H9 (cell line): ENCODE data around the gene RAP1GAP. TPM values are rescaled to one million over a fixed set of nuclear protein-coding genes. Genes with fewer than 3 reads are reported as not detected.

Experiments used
- DNase-seq: peaks from one replicate; pipeline ENCODE4 v3.0.0-alpha.2; 2017
- H2AFZ ChIP-seq: one replicate; pipeline ENCODE4 v1.6.1; 2013; ENCODE audit warnings: mild to moderate bottlenecking, low read length, control low read depth, moderate library complexity
- H2AK5ac ChIP-seq: 2 replicates; pipeline ENCODE4 v1.6.1; 2013; ENCODE audit warnings: low read length, control low read depth, mixed read lengths; ENCODE audit not compliant: insufficient read length
- H2BK120ac ChIP-seq: one replicate; pipeline ENCODE4 v1.6.1; 2013; ENCODE audit warnings: low read depth, mild to moderate bottlenecking, low read length, control low read depth, inconsistent platforms; ENCODE audit not compliant: poor library complexity, severe bottlenecking
- H2BK12ac ChIP-seq: 2 replicates; pipeline ENCODE4 v1.6.1; 2013; ENCODE audit warnings: low read length, control low read depth, mixed read lengths, low read depth; ENCODE audit not compliant: insufficient read length
- H2BK15ac ChIP-seq: 2 replicates; pipeline ENCODE4 v1.6.1; 2013; ENCODE audit warnings: low read depth, low read length, control low read depth
- H2BK20ac ChIP-seq: one replicate; pipeline ENCODE4 v1.6.1; 2013; ENCODE audit warnings: low read depth, mild to moderate bottlenecking, low read length, control low read depth, inconsistent platforms; ENCODE audit not compliant: poor library complexity, severe bottlenecking
- H2BK5ac ChIP-seq: 2 replicates; pipeline ENCODE4 v1.6.1; 2013; ENCODE audit warnings: low read length, control low read depth, mixed read lengths; ENCODE audit not compliant: insufficient read length
- H3K14ac ChIP-seq: 2 replicates; pipeline ENCODE4 v1.6.1; 2013; ENCODE audit warnings: low read length, control low read depth; ENCODE audit not compliant: insufficient read depth
- H3K18ac ChIP-seq: 2 replicates; pipeline ENCODE4 v1.6.1; 2013; ENCODE audit warnings: low read depth, mild to moderate bottlenecking, mixed read lengths, low read length, control low read depth; ENCODE audit not compliant: insufficient read length
- H3K23ac ChIP-seq: 2 replicates; pipeline ENCODE4 v1.6.1; 2013; ENCODE audit warnings: low read length, control low read depth, mixed read lengths, low read depth; ENCODE audit not compliant: insufficient read length
- H3K23me2 ChIP-seq: 2 replicates; pipeline ENCODE4 v1.6.1; 2013; ENCODE audit warnings: low read depth, mild to moderate bottlenecking, mixed read lengths, low read length, control low read depth; ENCODE audit not compliant: insufficient read length, poor library complexity, severe bottlenecking
- H3K27ac ChIP-seq: 2 replicates; pipeline ENCODE4 v1.5.1; 2013; ENCODE audit warnings: low read length, control low read depth, mixed read lengths, low read depth; ENCODE audit not compliant: insufficient read length
- H3K27me3 ChIP-seq: 2 replicates; pipeline ENCODE4 v1.6.1; 2013; ENCODE audit warnings: low read length, control low read depth, inconsistent platforms; ENCODE audit not compliant: insufficient read depth
- H3K4ac ChIP-seq: 2 replicates; pipeline ENCODE4 v1.6.1; 2013; ENCODE audit warnings: low read depth, mild to moderate bottlenecking, control low read depth, inconsistent platforms, low read length, moderate library complexity
- H3K4me1 ChIP-seq: 2 replicates; pipeline ENCODE4 v1.6.1; 2013; ENCODE audit warnings: low read length, control low read depth, inconsistent platforms; ENCODE audit not compliant: insufficient read depth
- H3K4me2 ChIP-seq: 2 replicates; pipeline ENCODE4 v1.6.1; 2013; ENCODE audit warnings: low read length, control low read depth, mixed read lengths; ENCODE audit not compliant: insufficient read length, insufficient read depth
- H3K56ac ChIP-seq: 2 replicates; pipeline ENCODE4 v1.6.1; 2013; ENCODE audit warnings: low read depth, mild to moderate bottlenecking, mixed read lengths, low read length, control low read depth; ENCODE audit not compliant: insufficient read length
- H3K79me1 ChIP-seq: 2 replicates; pipeline ENCODE4 v1.6.1; 2013; ENCODE audit warnings: low read depth, mild to moderate bottlenecking, moderate library complexity, low read length, control low read depth, inconsistent platforms; ENCODE audit not compliant: insufficient read depth, poor library complexity, severe bottlenecking
- H3K79me2 ChIP-seq: 2 replicates; pipeline ENCODE4 v1.6.1; 2013; ENCODE audit warnings: low read length, control low read depth, inconsistent platforms; ENCODE audit not compliant: insufficient read depth
- H3K9ac ChIP-seq: 2 replicates; pipeline ENCODE4 v1.6.1; 2013; ENCODE audit warnings: low read length, control low read depth, mixed read lengths; ENCODE audit not compliant: insufficient read length; ENCODE audit errors: extremely low read depth
- H3K9me3 ChIP-seq: one replicate; pipeline ENCODE4 v1.6.1; 2013; ENCODE audit warnings: low read depth, low read length, inconsistent platforms; ENCODE audit not compliant: control insufficient read depth
- H3T11ph ChIP-seq: one replicate; pipeline ENCODE4 v1.6.1; 2013; ENCODE audit warnings: mild to moderate bottlenecking, low read length, control low read depth, inconsistent platforms
- H4K20me1 ChIP-seq: one replicate; pipeline ENCODE4 v1.6.1; 2013; ENCODE audit not compliant: control insufficient read depth, insufficient read length, insufficient read depth
- H4K5ac ChIP-seq: 2 replicates; pipeline ENCODE4 v1.6.1; 2013; ENCODE audit warnings: low read depth, mild to moderate bottlenecking, mixed read lengths, low read length, control low read depth; ENCODE audit not compliant: insufficient read length
- H4K8ac ChIP-seq: replicated peaks from 2 replicates; pipeline ENCODE4 v1.6.1; 2013; ENCODE audit warnings: low read length, control low read depth, mixed read lengths, low read depth; ENCODE audit not compliant: insufficient read length
- H4K91ac ChIP-seq: 2 replicates; pipeline ENCODE4 v1.6.1; 2013; ENCODE audit warnings: low read depth, mild to moderate bottlenecking, moderate library complexity, mixed read lengths, low read length, control low read depth; ENCODE audit not compliant: insufficient read length
- H3K27ac Mint-ChIP-seq, 3 experiments: 2 replicates in 2 of 3; 3 replicates in 1 of 3; pipeline ENCODE4 v1.8.0; 2020 to 2021; ENCODE audit warnings: mixed read lengths in 3 of 3, mild to moderate bottlenecking in 1 of 3, moderate library complexity in 1 of 3
- H3K27me3 Mint-ChIP-seq: 2 replicates; pipeline ENCODE4 v1.8.0; 2021; ENCODE audit warnings: low read depth, mild to moderate bottlenecking, moderate library complexity, mixed read lengths
- H3K36me3 Mint-ChIP-seq, 3 experiments: 2 replicates in 2 of 3; 3 replicates in 1 of 3; pipeline ENCODE4 v1.8.0; 2020 to 2021; ENCODE audit warnings: low read depth in 3 of 3, mixed read lengths in 3 of 3; ENCODE audit not compliant: insufficient read depth in 1 of 3
- H3K4me1 Mint-ChIP-seq, 2 experiments: 2 replicates each; pipeline ENCODE4 v1.8.0; 2020; ENCODE audit warnings: mixed read lengths in 2 of 2
- H3K4me3 Mint-ChIP-seq, 2 experiments: 2 replicates in 1 of 2; 3 replicates in 1 of 2; pipeline ENCODE4 v1.8.0; 2020 to 2021; ENCODE audit warnings: mild to moderate bottlenecking in 2 of 2, mixed read lengths in 2 of 2, moderate library complexity in 1 of 2
- H3K9me3 Mint-ChIP-seq, 2 experiments: 2 replicates in 1 of 2; 3 replicates in 1 of 2; pipeline ENCODE4 v1.8.0; 2020; ENCODE audit warnings: mild to moderate bottlenecking in 2 of 2, mixed read lengths in 2 of 2, moderate library complexity in 1 of 2
- CTCF ChIP-seq: fragments of 200-600 bp; sonication (generic); conservative IDR thresholded peaks from 3 replicates; pipeline ENCODE4 v1.8.0; 2021; ENCODE audit warnings: antibody characterized with exemption, mild to moderate bottlenecking
- WGBS: extraction: QIAGEN DNeasy Blood & Tissue Kit; methylation state at CpG from one replicate; pipeline ENCODE4 v1.1.7; 2013; ENCODE audit warnings: missing lambda C conversion rate, low lambda C conversion rate, mixed read lengths; ENCODE audit not compliant: insufficient read length; ENCODE audit errors: extremely low coverage; 5-methylcytosine and 5-hydroxymethylcytosine counted together
- total RNA-seq: library from RNA; stranded (reverse); gene quantifications from 2 replicates; pipeline ENCODE4 v1.2.1, GENCODE V29; 2021

Gene RAP1GAP
- total RNA-seq, 1 experiment from 2014 or later: 7.9 TPM

DNA sequence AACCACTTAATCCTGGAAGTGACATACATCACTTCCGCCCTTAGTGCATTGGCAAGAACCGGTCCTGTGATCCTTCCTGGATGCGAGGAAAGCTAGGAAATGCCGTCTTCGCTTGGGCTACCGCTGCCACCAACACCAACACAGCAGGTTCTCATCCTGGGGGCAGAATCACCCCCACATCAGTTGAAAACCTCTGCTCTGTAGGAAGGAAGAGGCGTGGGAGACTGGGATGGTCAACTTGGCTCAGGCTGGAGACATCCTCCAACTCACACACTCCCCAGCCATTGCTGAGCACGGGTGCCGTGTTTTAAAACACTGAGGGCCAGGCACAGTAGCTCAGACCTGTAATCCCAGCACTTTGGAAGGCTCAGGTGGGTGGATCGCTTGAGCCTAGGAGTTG is 85.1 kb downstream of the RAP1GAP start:
- Histone ChIP-seq H3K79me1 (no peaks in the 10 kb centered on the region), H3K4me2 (no peak overlapping the region), H2BK5ac (no peak overlapping the region), H2AFZ (no peak overlapping the region), H3K56ac (no peak overlapping the region), H3K14ac (no peak overlapping the region), H2BK15ac (no peak overlapping the region), H3T11ph (no peak overlapping the region), H3K79me2 (no peaks in the 10 kb centered on the region), H4K5ac (no peak overlapping the region), H2BK20ac (no peak overlapping the region), H4K91ac (no peak overlapping the region), H3K27me3 (no peaks in the 10 kb centered on the region), H3K9me3 (no peaks in the 10 kb centered on the region), H3K4me1 (no peaks in the 10 kb centered on the region; the same call in 1 of the 2 replicates), H2BK120ac (no peak overlapping the region), H3K9ac (no peak overlapping the region), H2AK5ac (no peak overlapping the region), H4K20me1 (no peaks in the 10 kb centered on the region), H3K23me2 (no peaks in the 10 kb centered on the region), H3K27ac (no peak overlapping the region), H3K18ac (no peak overlapping the region), H3K23ac (no peak overlapping the region), H4K8ac (no peak overlapping the region), H2BK12ac (no peak overlapping the region), H3K4ac (no peak overlapping the region)
- no peak for DNase-seq
- no peaks in the 10 kb centered on the region for H3K9me3 Mint-ChIP-seq
- peaks cover 17 to 24% of the 10 kb centered on the region in 2 experiments for H3K4me1 Mint-ChIP-seq
- H3K27me3 Mint-ChIP-seq: peaks cover 52% of the 10 kb centered on the region
- H3K36me3 Mint-ChIP-seq: no peaks in the 10 kb centered on the region
- no peak for TF ChIP-seq CTCF
- H3K27ac Mint-ChIP-seq: no peak overlapping the region; a peak in 1 of 7 replicates
- no peak overlapping the region for H3K4me3 Mint-ChIP-seq
- no CpG with 5 or more reads among the region's 10 CpGs for WGBS
